Measurements from ENCODE around the gene CD79B.
"Not testable (repeated sequence)": the region's sequence is repeated elsewhere in the genome, so short reads cannot be mapped to it uniquely, and the experiment has no call there.

GRCh38 chr17:63881337-63881736 is 50.8 kb downstream of the CD79B start:
- TF ChIP-seq CTCF, POLR2A (IDR thresholded peaks at IDR 0.05): not testable (repeated sequence)
